Breast epithelium (tissue), 4 donors: ENCODE data around the gene RPL19. TPM values are rescaled to one million over a fixed set of nuclear protein-coding genes. Genes with fewer than 3 reads are reported as not detected.

ENCODE experiments used
- DNase-seq, 2 donors: peaks; one replicate each; pipeline ENCODE4 v3.0.0-alpha.2; 2019; ENCODE audit warnings: low spot score in 2 of 2
- H3K27ac ChIP-seq, 2 donors: fragments of 200-600 bp; sonication (generic) in 1 of 2; one replicate each; pipeline ENCODE4 v1.5.1; 2016 to 2019; ENCODE audit warnings: mild to moderate bottlenecking in 1 of 2
- H3K27me3 ChIP-seq, 2 donors: fragments of 200-600 bp; sonication (generic) in 1 of 2; one replicate each; pipeline versions ENCODE4 v1.5.1 to v1.6.0; 2017 to 2019; ENCODE audit warnings: control low read depth in 1 of 2, mild to moderate bottlenecking in 1 of 2
- H3K36me3 ChIP-seq: fragments of 200-600 bp; one replicate; pipeline ENCODE4 v1.5.1; 2019
- H3K4me1 ChIP-seq, 2 donors: fragments of 200-600 bp; sonication (generic); one replicate each; pipeline ENCODE4 v1.5.1; 2016 to 2019; ENCODE audit warnings: control low read depth in 1 of 2
- H3K4me3 ChIP-seq, 3 donors: fragments of 200-600 bp; sonication (generic); 1 replicate in 2 of 3; 2 replicates in 1 of 3; pipeline ENCODE4 v1.5.1; 2016 to 2019; ENCODE audit warnings: mild to moderate bottlenecking in 3 of 3, moderate library complexity in 2 of 3
- H3K9me3 ChIP-seq, 2 donors: fragments of 200-600 bp; sonication (generic) in 1 of 2; one replicate each; pipeline ENCODE4 v1.5.1; 2016 to 2019; ENCODE audit warnings: control low read depth in 1 of 2
- CTCF ChIP-seq, 3 donors: fragments of 450-650 bp; IDR thresholded peaks; one replicate each; pipeline ENCODE4 v1.5.1; 2016 to 2017; ENCODE audit warnings: antibody characterized with exemption in 3 of 3, mild to moderate bottlenecking in 3 of 3, moderate library complexity in 3 of 3
- POLR2A ChIP-seq: fragments of 450-650 bp; IDR thresholded peaks from one replicate; pipeline ENCODE4 v1.6.1; 2016; ENCODE audit warnings: antibody characterized with exemption, mild to moderate bottlenecking, moderate library complexity
- POLR2AphosphoS5 ChIP-seq, 3 donors: sonication (generic); formaldehyde crosslinking; IDR thresholded peaks; one replicate each; pipeline ENCODE4 v1.6.1; 2017; ENCODE audit warnings: antibody characterized with exemption in 3 of 3
- intact Hi-C: fragments of 100-400 bp; cut with DNase I; formaldehyde crosslinking; loops from one replicate; pipeline ENCODE4 v1.15.1; 2023; ENCODE audit warnings: low total_unique reads
- total RNA-seq, 3 donors: library from RNA; depleted of rRNA; stranded (reverse); fragments of >200 nt; gene quantifications; one replicate each; pipeline ENCODE4 v1.1.0, GENCODE V29; 2016

RPL19 gene
- total RNA-seq, 3 donors from 2014 or later = 2,817 to 3,666 (median 3,432) TPM

DNA sequence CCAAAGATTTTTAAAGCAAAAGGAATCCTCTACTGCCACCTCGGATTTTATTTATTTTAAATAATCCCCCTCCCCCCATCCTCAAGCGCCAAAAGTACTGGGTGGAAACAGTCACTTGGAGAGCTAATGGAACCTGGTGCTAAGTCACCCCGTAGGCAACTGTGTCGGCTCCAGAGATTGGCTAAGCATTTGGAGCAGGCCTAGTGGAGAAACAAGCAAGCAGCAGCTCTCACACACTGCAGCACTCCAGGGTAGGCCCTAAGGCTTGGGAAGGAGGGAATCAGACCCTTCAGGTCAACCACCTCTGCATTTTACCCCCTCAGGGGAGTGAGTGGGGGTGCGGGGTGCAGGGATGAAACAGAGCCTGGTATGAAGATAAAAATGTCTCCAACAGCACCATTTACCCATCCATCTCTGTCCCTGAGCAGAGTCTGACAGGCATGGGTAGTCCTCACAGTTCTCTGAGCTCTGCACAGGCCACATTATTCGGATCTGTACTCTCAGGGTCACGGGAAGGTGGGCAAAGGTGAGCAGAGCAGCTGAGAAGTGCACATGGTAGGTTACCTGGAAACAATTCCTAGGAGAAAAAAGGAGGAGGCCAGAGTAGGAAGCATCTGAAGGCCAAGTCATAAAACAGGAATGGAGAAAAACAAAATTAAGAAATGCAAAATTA is 52.8 kb downstream of the RPL19 start:
- Histone ChIP-seq H3K9me3 (no peaks in the 10 kb centered on the region), H3K4me3 (no peak overlapping the region), H3K4me1 (no peaks in the 10 kb centered on the region), H3K36me3 (no peaks in the 10 kb centered on the region), H3K27ac (no peak overlapping the region), H3K27me3 (no peaks in the 10 kb centered on the region)
- TF ChIP-seq CTCF (IDR thresholded peaks at IDR 0.05) (no peak), POLR2A (no peak), POLR2AphosphoS5 (IDR thresholded peaks at IDR 0.05) (no peak)
- no peak for DNase-seq
- intact Hi-C loops = no loop called here

Other genes starting within 250 kb of the RPL19 start
- not detected for gene FBXO47, start 232.9 kb upstream of the RPL19 start, total RNA-seq
- gene PLXDC1, start 48.6 kb upstream of the RPL19 start, total RNA-seq = 10 to 100 TPM; 11.8 to 37.7 (median 23.1) TPM
- gene ARL5C, start 34.1 kb upstream of the RPL19 start, total RNA-seq = not detected
- 10 to 100 TPM; 12.8 to 21.2 (median 13.9) TPM for gene CACNB1, start 2.6 kb upstream of the RPL19 start, total RNA-seq
- 100 to 1,000 TPM in 1 of 3 donors, 10 to 100 TPM in 1, not detected in 1; 26.5 to 121 TPM for gene STAC2, start 25.7 kb downstream of the RPL19 start, total RNA-seq
- gene FBXL20, start 201.3 kb downstream of the RPL19 start, total RNA-seq = 10 to 100 TPM; 17.0 to 33.1 (median 25.3) TPM